Mucosa of stomach (tissue), 1 donor: Measurements from ENCODE around the gene TEX22.

Source experiments
- H3K27me3 ChIP-seq: one replicate; pipeline ENCODE4 v1.7.0; 2013; ENCODE audit warnings: mild to moderate bottlenecking, low read length; ENCODE audit not compliant: control insufficient read depth, insufficient read depth
- H3K36me3 ChIP-seq: one replicate; pipeline ENCODE4 v1.7.0; 2013; ENCODE audit warnings: low read length; ENCODE audit not compliant: control insufficient read depth, insufficient read depth
- H3K4me1 ChIP-seq: one replicate; pipeline ENCODE4 v1.7.0; 2013; ENCODE audit warnings: mild to moderate bottlenecking, low read length; ENCODE audit not compliant: control insufficient read depth, insufficient read depth
- H3K4me3 ChIP-seq: one replicate; pipeline ENCODE4 v1.7.0; 2013; ENCODE audit warnings: low read length
- H3K9ac ChIP-seq: one replicate; pipeline ENCODE4 v1.7.0; 2013; ENCODE audit warnings: mild to moderate bottlenecking, low read length, moderate library complexity
- H3K9me3 ChIP-seq: one replicate; pipeline ENCODE4 v1.7.0; 2013; ENCODE audit warnings: mild to moderate bottlenecking, low read length, moderate library complexity; ENCODE audit not compliant: control insufficient read depth
- donor health status: Pancreatic carcinoma.

The TEX22 gene

GRCh38 chr14:105455766-105456660 is 57.7 kb downstream of the TEX22 start:
- Histone ChIP-seq H3K4me1 (no peaks in the 10 kb centered on the region), H3K9ac (no peak overlapping the region), H3K36me3 (no peaks in the 10 kb centered on the region), H3K9me3 (no peaks in the 10 kb centered on the region), H3K4me3 (no peak overlapping the region), H3K27me3 (no peaks in the 10 kb centered on the region)

- Histone ChIP-seq H3K9me3 (no peaks in the 10 kb centered on the region), H3K36me3 (no peaks in the 10 kb centered on the region), H3K4me1 (no peaks in the 10 kb centered on the region), H3K4me3 (no peak overlapping the region), H3K27me3 (no peaks in the 10 kb centered on the region), H3K9ac (no peak overlapping the region)
These were observed 58.6 kb downstream of the TEX22 start for GRCh38 chr14:105456736-105457617.

DNA sequence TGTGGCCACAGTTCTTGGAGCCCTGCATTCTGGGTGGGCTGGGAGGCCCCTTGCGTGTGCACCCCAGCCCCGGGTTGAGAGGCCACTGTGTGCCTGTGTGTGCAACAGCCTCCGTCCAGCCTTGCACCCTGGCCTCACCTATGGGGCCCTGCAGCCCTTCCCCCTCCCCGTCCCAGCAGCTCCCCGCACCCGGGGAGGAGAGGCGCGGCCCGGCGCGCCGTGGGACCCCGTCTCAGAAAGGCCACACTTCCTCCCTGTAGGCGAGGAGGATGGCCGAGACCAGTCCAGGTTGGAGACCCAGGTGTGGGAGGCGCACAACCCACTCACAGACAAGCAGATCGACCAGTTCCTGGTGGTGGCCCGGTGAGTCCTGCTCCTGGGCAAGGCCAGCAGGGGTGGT is 59.7 kb downstream of the TEX22 start:
- Histone ChIP-seq H3K4me3 (no peak overlapping the region), H3K9ac (no peak overlapping the region), H3K36me3 (no peaks in the 10 kb centered on the region), H3K4me1 (no peaks in the 10 kb centered on the region), H3K27me3 (no peaks in the 10 kb centered on the region), H3K9me3 (no peaks in the 10 kb centered on the region)

DNA sequence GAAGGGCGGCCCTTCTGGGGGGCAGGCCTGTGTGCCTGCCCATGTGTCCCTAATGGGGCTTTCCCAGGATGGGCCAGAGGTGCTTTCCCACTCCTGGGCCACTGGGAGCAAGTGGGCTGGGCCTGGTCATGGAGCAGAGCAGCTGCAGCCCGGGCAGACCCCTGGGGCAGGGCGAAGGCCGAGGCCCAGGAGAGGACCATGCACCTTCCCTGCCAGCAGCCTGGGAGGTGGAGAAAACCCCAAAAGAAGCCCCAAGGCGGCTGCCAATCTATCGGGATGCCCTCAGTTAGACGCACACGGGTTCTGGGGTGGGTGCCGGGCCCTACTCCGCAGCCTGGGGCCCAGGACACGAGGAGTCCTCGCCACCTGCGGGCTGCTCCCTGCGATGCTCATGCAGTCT is 60.2 kb downstream of the TEX22 start:
- Histone ChIP-seq H3K4me3 (no peak overlapping the region), H3K36me3 (no peaks in the 10 kb centered on the region), H3K9ac (no peak overlapping the region), H3K27me3 (no peaks in the 10 kb centered on the region), H3K9me3 (no peaks in the 10 kb centered on the region), H3K4me1 (no peaks in the 10 kb centered on the region)

DNA sequence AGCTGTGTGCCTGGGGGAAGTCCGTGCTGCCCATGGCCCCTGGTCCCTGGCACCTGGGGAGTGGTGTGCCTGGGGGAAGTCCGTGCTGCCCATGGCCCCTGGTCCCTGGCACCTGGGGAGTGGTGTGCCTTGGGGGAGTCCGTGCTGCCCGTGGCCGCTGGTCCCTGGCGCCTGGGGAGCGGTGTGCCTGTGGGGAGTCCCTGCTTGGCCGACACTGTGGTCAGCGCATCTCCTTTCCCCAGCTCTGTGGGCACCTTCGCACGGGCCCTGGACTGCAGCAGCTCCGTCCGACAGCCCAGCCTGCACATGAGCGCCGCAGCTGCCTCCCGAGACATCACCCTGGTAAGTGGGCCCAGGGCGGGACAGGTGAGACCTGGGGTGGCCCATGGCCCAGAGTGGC is 61.8 kb downstream of the TEX22 start:
- no peaks in the 10 kb centered on the region for H3K36me3 ChIP-seq

DNA sequence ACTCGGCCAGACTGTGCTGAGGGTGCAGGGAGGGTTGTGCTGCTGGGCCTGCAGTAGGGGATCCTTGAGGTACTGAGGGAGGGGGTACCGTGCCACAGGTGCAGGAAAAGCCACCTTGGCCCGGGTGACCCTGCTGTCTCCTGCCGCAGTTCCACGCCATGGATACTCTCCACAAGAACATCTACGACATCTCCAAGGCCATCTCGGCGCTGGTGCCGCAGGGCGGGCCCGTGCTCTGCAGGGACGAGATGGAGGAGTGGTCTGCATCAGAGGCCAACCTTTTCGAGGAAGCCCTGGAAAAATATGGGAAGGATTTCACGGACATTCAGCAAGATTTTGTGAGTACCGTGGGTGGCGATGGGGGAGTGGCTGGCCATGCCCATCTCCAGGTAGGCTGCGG is 62.3 kb downstream of the TEX22 start:
- Histone ChIP-seq H3K4me1 (no peaks in the 10 kb centered on the region), H3K36me3 (no peaks in the 10 kb centered on the region)

More for the DNA sequence above, 61.8 kb downstream of the TEX22 start:
- no peaks in the 10 kb centered on the region for H3K4me1 ChIP-seq
- no peaks in the 10 kb centered on the region for H3K9me3 ChIP-seq
- no peaks in the 10 kb centered on the region for H3K27me3 ChIP-seq
- H3K4me3 ChIP-seq, result no peak overlapping the region
- no peak overlapping the region for H3K9ac ChIP-seq

DNA sequence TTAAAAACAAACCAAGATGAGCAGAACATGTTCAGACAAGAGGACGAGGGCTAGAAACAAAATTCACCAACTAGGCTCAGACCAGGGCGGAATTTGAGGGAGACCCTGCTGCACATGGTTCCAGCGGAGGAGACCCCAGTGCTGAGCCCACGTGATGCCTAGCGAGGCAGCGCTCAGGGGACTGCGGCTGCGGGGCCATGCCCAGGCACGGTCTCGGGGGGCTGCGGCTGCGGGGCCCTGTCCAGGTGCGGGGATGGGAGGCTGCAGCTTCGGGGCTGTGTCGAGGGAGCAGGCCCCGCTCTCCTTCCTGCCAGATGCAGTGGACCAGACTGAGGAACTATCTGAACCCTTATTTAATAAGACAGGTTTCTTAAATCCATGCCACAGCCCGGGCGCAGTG is 63.6 kb downstream of the TEX22 start:
- no peaks in the 10 kb centered on the region for H3K27me3 ChIP-seq
- no peaks in the 10 kb centered on the region for H3K9me3 ChIP-seq
- no peak overlapping the region for H3K9ac ChIP-seq
- H3K36me3 ChIP-seq, result no peaks in the 10 kb centered on the region
- H3K4me1 ChIP-seq, result no peaks in the 10 kb centered on the region
- no peak overlapping the region for H3K4me3 ChIP-seq

More for the DNA sequence above, 62.3 kb downstream of the TEX22 start:
- H3K9ac ChIP-seq, result no peak overlapping the region
- H3K4me3 ChIP-seq, result no peak overlapping the region
- no peaks in the 10 kb centered on the region for H3K27me3 ChIP-seq
- no peaks in the 10 kb centered on the region for H3K9me3 ChIP-seq
